ENCODE data around the gene DYNLT3.
A peak's percentile ranks its signal among the peaks of the same experiment; 100 is the strongest.

Gene DYNLT3

DNA sequence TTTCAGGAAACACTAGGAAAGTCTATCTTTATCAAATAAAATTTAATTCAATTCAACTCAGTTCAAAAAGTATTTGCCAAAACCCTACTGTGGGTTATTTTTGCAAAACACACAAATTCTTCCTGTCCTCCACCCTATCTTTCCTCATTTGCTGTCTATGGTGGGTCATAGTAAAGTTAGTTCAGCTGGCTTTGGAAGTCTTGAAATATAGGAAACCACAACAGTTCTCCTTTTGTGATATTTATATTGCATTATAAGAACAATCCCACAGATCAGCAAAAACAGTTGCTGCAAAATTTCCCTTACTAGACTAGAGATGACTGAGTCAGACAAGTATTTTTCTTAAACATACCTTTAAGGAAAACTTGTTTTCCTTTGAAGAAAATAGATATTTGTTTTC is 45.3 kb downstream of the DYNLT3 start:
- TF ChIP-seq, protein P1, sequence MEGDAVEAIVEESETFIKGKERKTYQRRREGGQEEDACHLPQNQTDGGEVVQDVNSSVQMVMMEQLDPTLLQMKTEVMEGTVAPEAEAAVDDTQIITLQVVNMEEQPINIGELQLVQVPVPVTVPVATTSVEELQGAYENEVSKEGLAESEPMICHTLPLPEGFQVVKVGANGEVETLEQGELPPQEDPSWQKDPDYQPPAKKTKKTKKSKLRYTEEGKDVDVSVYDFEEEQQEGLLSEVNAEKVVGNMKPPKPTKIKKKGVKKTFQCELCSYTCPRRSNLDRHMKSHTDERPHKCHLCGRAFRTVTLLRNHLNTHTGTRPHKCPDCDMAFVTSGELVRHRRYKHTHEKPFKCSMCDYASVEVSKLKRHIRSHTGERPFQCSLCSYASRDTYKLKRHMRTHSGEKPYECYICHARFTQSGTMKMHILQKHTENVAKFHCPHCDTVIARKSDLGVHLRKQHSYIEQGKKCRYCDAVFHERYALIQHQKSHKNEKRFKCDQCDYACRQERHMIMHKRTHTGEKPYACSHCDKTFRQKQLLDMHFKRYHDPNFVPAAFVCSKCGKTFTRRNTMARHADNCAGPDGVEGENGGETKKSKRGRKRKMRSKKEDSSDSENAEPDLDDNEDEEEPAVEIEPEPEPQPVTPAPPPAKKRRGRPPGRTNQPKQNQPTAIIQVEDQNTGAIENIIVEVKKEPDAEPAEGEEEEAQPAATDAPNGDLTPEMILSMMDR (IDR thresholded peaks at IDR 0.05; ENCODE audit: low read depth, low read length) = no peak
- in situ Hi-C loops (cut with HindIII; ENCODE audit: low sequenced_read_pairs) = no loop called here
- peak; percentile 12 for DNase-seq (ENCODE audit: low read depth, low spot score)
- H3K4me3 ChIP-seq (ENCODE audit: low read depth, low read length) = no peak overlapping the region

DNA sequence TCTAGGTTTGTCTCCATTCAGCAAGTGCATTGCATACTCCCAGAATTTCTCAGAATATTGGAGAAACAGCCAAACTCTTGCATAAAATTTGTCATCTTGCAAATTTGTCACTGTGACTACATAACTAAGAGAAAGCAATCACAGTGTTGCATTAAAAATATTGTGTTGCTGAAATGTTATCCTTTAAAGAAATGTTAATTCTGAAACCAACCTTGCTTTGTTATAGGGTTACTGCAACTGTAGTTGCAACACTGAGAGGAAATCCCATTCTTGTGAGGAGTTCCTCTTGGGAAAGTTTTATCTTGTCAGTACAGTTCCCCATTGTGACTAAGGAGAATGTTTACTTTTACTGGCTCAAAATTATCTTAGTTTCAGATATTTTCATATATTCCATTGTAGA is 46.7 kb downstream of the DYNLT3 start:
- in situ Hi-C loops (cut with HindIII; ENCODE audit: low sequenced_read_pairs) = no loop called here
- TF ChIP-seq, protein P1 (IDR thresholded peaks at IDR 0.05; ENCODE audit: low read depth, low read length) = no peak
- H3K4me3 ChIP-seq (ENCODE audit: low read depth, low read length) = no peak overlapping the region
- no peak for DNase-seq (ENCODE audit: low read depth, low spot score)

DNA sequence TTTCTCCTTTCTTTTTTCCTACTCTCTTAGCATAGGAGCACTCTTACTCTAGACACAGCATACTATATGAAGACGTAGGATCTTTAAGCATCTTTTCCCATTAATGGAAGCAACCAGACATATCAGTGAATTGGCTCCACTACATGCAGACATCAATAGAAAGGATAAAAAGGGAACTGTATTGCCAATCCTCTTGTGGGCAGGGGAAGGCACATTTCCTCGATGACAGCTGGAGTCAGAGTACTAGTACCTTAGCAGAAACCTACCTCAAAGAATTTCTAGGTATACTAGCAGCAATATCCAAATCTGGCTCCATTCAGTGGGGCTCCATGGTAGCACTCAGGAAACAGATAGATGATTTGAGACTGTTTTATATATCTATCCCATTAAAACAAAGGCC is 47.4 kb downstream of the DYNLT3 start:
- no peak for DNase-seq (ENCODE audit: low read depth, low spot score)
- TF ChIP-seq, protein P1 (IDR thresholded peaks at IDR 0.05; ENCODE audit: low read depth, low read length) = no peak
- no peak overlapping the region for H3K4me3 ChIP-seq (ENCODE audit: low read depth, low read length)
- in situ Hi-C loops (cut with HindIII; ENCODE audit: low sequenced_read_pairs) = no loop called here

DNA sequence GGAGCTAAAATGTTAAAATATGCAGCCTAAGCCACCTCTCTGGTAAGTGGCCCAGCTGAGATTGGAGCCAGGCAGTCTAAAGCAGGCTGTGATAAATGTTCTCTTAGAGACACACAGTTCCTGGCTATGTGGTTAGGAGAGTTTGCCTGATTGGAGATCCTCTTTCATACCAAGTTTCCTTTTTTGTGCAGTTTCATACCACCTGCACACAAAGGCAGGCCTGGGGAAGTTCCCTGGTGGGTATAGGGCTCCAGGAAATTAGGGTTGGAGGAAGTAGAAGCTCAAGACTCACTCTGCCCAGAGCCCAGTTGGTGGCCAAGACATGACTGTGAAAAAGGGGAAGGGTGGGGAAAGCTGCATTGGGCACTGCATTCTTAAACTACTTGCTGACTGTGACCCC is 50.6 kb downstream of the DYNLT3 start:
- no peak for DNase-seq (ENCODE audit: low read depth, low spot score)
- TF ChIP-seq, protein P1 (IDR thresholded peaks at IDR 0.05; ENCODE audit: low read depth, low read length) = no peak
- in situ Hi-C loops (cut with HindIII; ENCODE audit: low sequenced_read_pairs) = no loop called here

DNA sequence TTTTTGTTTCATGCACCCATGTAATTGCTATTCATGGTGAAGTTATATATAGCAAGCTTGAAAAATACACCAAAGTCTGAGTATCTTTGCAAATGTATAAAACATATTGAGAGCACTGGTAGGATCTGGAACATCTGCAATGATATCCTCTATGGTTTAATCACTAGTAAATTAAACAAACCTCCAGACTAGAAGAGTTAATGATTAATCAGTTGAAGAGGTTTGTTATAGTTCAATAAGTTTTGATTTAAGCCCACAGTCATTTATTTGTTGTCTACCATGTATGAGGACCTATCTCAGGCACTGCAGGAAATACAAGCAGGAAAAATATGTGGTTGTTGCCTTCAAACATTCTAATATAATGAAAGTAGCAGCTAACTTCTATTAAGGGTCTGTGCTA is 51.1 kb downstream of the DYNLT3 start:
- no peak overlapping the region for H3K4me3 ChIP-seq (ENCODE audit: low read depth, low read length)
- in situ Hi-C loops (cut with HindIII; ENCODE audit: low sequenced_read_pairs) = no loop called here
- no peak for DNase-seq (ENCODE audit: low read depth, low spot score)
- TF ChIP-seq, protein P1 (IDR thresholded peaks at IDR 0.05; ENCODE audit: low read depth, low read length) = no peak

More for the DNA sequence above, 50.6 kb downstream of the DYNLT3 start:
- H3K4me3 ChIP-seq (ENCODE audit: low read depth, low read length) = no peak overlapping the region

Measured in astrocyte of the spinal cord (primary cell).